Neural crest cell (in vitro differentiated cells): ENCODE measurements around the gene TMEM217. TPM values are rescaled to one million over a fixed set of nuclear protein-coding genes. Genes with fewer than 3 reads are reported as not detected.

Source experiments
- DNase-seq: peaks from one replicate; pipeline ENCODE4 v3.0.0; 2021; ENCODE audit warnings: low read depth, mixed read lengths, low spot score
- H3K27ac Mint-ChIP-seq: one replicate; pipeline ENCODE4 v1.8.0; 2021; ENCODE audit warnings: mild to moderate bottlenecking, mixed read lengths; ENCODE audit not compliant: unreplicated experiment
- H3K27me3 Mint-ChIP-seq: 2 replicates; pipeline ENCODE4 v1.8.0; 2021; ENCODE audit warnings: low read depth, mild to moderate bottlenecking, mixed read lengths
- H3K36me3 Mint-ChIP-seq: 2 replicates; pipeline ENCODE4 v1.8.0; 2021; ENCODE audit warnings: low read depth, mild to moderate bottlenecking, mixed read lengths
- H3K4me1 Mint-ChIP-seq: 2 replicates; pipeline ENCODE4 v1.8.0; 2021; ENCODE audit warnings: mixed read lengths
- H3K4me3 Mint-ChIP-seq: one replicate; pipeline ENCODE4 v1.8.0; 2021; ENCODE audit warnings: mild to moderate bottlenecking, mixed read lengths
- H3K9me3 Mint-ChIP-seq: 2 replicates; pipeline ENCODE4 v1.8.0; 2021; ENCODE audit warnings: mixed read lengths
- total RNA-seq: library from RNA; stranded (reverse); gene quantifications from 2 replicates; pipeline ENCODE4 v1.2.1, GENCODE V29; 2021
- TF ChIP-seq, protein P1 (sequence below): fragments of 200-600 bp; sonication (generic); conservative IDR thresholded peaks from 2 replicates; pipeline ENCODE4 v1.5.0; 2021; ENCODE audit warnings: antibody characterized with exemption, mild to moderate bottlenecking

The TMEM217 gene
- total RNA-seq, 1 donor from 2014 or later, result 0.86 TPM

DNA sequence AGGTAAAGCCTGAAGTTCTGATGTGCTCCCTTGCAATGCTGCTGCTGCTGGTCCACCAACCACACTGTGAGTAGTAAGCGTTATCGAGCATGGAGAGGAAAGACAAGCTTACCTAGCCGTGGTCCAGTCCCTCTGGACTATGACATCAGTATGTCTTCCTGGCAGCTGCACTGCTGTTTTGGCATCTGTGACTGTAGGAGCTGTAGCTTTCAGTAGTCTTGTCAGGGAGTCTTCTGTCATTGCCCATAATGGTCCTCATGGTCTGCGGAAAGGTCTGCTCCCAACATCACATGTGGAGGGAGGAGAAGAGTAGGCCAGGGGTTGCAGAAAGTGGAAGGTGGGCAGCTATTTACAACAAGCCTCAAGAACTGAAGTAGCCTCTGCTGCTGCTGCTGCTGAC is 26.8 kb upstream of the TMEM217 start:
- DNase-seq, result no peak
- Mint-ChIP-seq H3K36me3 (peaks cover 13% of the 10 kb centered on the region), H3K4me1 (no peaks in the 10 kb centered on the region), H3K9me3 (no peaks in the 10 kb centered on the region), H3K27me3 (no peaks in the 10 kb centered on the region), H3K27ac (no peak overlapping the region), H3K4me3 (no peak overlapping the region)
- TF ChIP-seq, protein P1, sequence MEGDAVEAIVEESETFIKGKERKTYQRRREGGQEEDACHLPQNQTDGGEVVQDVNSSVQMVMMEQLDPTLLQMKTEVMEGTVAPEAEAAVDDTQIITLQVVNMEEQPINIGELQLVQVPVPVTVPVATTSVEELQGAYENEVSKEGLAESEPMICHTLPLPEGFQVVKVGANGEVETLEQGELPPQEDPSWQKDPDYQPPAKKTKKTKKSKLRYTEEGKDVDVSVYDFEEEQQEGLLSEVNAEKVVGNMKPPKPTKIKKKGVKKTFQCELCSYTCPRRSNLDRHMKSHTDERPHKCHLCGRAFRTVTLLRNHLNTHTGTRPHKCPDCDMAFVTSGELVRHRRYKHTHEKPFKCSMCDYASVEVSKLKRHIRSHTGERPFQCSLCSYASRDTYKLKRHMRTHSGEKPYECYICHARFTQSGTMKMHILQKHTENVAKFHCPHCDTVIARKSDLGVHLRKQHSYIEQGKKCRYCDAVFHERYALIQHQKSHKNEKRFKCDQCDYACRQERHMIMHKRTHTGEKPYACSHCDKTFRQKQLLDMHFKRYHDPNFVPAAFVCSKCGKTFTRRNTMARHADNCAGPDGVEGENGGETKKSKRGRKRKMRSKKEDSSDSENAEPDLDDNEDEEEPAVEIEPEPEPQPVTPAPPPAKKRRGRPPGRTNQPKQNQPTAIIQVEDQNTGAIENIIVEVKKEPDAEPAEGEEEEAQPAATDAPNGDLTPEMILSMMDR, result no peak

- peaks cover 18% of the 10 kb centered on the region for H3K36me3 Mint-ChIP-seq
Measured at GRCh38 chr6:37283671-37284151, 25.8 kb upstream of the TMEM217 start.

GRCh38 chr6:37283268-37283667 is 25.3 kb upstream of the TMEM217 start:
- TF ChIP-seq, protein P1, result no peak
- no peaks in the 10 kb centered on the region for H3K27me3 Mint-ChIP-seq
- H3K36me3 Mint-ChIP-seq, result peaks cover 18% of the 10 kb centered on the region
- no peaks in the 10 kb centered on the region for H3K4me1 Mint-ChIP-seq
- H3K4me3 Mint-ChIP-seq, result no peak overlapping the region
- DNase-seq, result no peak
- H3K9me3 Mint-ChIP-seq, result no peaks in the 10 kb centered on the region
- H3K27ac Mint-ChIP-seq, result no peak overlapping the region

More at GRCh38 chr6:37283671-37284151, 25.8 kb upstream of the TMEM217 start:
- Mint-ChIP-seq H3K4me1 (no peaks in the 10 kb centered on the region), H3K9me3 (no peaks in the 10 kb centered on the region), H3K27ac (no peak overlapping the region), H3K27me3 (no peaks in the 10 kb centered on the region), H3K4me3 (no peak overlapping the region)
- no peak for DNase-seq
- TF ChIP-seq, protein P1, result no peak

DNA sequence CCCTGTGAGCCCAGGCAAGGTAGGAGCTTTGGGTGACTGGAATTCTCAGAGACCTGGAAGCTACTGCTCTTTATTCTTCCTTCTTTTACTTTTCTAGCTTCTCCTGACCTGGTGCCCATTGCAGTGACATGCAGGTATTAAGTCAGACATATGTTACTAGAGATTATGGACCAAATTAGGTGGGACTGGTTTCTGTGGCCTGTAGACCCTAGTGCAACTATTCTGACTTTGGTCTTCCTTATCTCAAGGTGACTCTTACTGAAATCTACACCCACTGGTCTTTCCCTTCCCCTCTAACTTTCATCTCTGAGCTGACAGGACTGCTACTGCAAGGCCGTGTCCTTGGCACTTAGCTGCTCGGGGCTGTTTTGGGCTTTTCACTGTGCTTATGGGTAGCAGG is 24.4 kb upstream of the TMEM217 start:
- TF ChIP-seq, protein P1, result no peak
- Mint-ChIP-seq H3K9me3 (no peaks in the 10 kb centered on the region), H3K27ac (no peak overlapping the region), H3K4me3 (no peak overlapping the region), H3K27me3 (no peaks in the 10 kb centered on the region), H3K4me1 (no peaks in the 10 kb centered on the region), H3K36me3 (peaks cover 13% of the 10 kb centered on the region)
- no peak for DNase-seq

GRCh38 chr6:37280162-37280887 is 22.4 kb upstream of the TMEM217 start:
- Mint-ChIP-seq H3K9me3 (no peaks in the 10 kb centered on the region), H3K4me3 (no peak overlapping the region), H3K27ac (peak overlapping the region; percentile 50), H3K4me1 (no peaks in the 10 kb centered on the region), H3K36me3 (peaks cover 9% of the 10 kb centered on the region), H3K27me3 (no peaks in the 10 kb centered on the region)
- TF ChIP-seq, protein P1, result no peak
- DNase-seq, result no peak
